IPS-11a (cell line): ENCODE results near the gene LDLRAP1.
"Not testable (repeated sequence)": the region's sequence is repeated elsewhere in the genome, so short reads cannot be mapped to it uniquely, and the experiment has no call there.

Source experiments
- H3K4me3 ChIP-seq: one replicate; pipeline ENCODE4 v1.5.1; 2013; ENCODE audit warnings: low read depth, low read length, control low read depth

LDLRAP1 gene

DNA sequence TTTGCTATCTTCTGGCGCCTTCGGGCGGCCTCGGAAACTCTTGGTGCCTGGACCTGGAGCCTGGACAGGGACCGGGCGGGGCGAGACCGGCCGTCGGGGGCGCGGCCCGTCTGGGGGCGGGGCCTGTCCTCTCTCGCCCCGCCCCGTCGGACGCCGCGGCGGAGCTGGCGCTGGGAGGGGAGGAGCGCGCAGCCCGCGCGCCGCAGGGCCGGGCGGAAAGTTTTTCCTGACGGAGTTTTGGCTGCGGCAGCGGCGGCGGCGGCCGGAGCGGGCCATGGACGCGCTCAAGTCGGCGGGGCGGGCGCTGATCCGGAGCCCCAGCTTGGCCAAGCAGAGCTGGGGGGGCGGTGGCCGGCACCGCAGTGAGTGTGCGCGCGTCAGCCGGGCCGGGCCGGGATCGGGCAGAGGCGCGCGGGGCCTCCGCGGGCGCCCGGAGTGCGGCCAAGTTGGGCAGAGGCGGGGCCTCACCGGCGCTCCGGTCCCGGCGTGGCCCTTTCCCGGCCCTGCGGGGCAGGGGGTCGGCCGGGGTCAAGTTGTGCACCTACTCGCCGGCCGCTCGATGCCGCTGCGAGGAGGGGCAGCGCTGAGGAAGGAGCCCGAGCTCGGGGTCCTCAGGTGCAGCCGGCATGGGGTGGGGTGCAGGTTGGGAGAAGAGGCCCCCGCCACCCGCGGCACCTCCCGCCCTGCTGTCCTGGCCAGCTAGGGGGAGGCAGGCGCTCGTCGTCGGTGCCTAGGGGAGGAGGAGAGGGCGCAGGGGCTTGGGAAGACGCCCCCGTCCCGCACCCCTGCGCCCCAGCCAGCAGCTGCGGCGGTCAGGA is at the start of gene LDLRAP1:
Gene LDLRAP1, plus strand, starts transcription at position 182 of the 818 bp plus-strand sequence. Its CDS starts 93 bp downstream, at position 275.
- peak within 1 kb of the TSS; percentile 60 for H3K4me3 ChIP-seq

DNA sequence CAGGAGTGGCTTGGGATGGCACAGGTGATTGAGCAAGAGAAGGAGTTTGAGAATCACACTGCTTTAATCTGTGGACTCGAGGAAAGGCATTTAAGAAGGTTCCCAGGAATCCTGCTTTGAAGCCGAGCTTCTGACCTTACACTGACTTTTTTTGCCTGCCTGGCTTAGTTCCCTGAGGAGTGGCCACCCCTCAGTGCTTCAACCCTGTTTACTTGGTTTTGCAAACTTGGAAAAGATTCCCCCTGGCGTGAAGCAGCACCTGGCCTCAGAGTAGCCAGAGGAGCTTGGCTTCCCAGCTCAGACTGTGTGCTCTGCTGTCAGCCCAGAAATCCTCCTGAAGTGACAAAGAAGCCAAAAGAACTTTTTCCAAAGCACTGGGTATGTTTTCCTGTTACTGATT is 48.5 kb upstream of the LDLRAP1 start:
- no peak overlapping the region for H3K4me3 ChIP-seq

GRCh38 chr1:25500694-25501093 is 42.7 kb upstream of the LDLRAP1 start:
- no peak overlapping the region for H3K4me3 ChIP-seq

DNA sequence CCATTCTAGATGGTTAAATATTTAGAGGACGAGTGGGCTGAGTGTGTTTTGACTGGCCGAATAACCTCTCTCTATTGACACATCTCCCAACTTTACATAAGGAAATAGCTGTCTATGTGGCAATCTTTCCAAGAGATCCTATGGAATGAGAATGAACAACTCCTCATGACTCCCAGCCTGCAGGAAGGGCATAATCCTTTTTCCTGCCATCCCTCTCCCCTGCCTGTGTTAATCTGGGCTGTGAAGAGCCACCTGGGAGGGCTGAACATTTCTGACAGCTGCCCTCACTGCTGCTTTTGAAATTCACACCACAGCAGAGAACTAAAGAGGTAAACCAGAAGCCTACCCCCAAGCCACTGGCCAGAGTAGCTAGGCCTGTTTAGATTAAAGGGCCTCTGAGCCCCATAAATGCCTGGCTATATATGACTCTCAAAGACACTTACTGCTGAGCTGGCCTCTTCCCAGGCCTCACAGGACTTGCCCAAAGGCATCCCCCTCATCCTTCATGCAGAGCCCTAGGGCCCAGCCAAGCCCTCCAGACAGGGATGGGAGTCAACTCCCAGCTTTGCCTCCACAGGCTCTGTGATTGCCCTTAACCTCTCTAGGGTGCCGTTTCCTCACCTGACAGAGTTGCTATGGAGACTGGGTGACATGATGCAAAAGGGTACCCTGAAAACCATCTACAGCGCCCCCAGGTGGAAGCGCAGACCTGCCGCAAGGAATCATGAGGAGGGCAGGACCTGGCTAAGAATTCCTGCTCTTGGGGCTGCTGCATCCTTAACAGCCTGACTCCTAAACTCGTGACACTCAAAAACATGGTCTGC is 42.0 kb upstream of the LDLRAP1 start:
- H3K4me3 ChIP-seq, result no peak overlapping the region

DNA sequence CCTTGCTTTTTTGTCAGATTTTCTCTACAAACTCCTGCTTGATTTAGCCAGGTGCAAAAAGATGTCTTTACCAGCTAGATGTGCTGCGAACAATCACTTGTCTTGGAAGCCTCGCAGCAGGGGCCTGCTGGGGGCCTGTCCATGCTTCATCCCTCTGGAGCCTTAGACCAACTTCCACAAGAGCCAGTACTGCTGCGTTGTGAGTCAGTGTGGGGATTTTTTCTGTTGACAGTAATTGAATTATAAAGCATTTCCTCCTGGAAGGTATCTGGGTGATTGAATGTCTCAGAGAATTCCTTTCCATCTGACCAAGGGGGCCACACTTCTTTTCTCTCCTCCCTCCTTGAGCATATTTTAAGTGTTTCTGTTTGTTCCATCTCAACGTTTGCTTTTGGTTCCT is 40.4 kb upstream of the LDLRAP1 start:
- H3K4me3 ChIP-seq, result no peak overlapping the region

- H3K4me3 ChIP-seq, result no peak overlapping the region
Observed at GRCh38 chr1:25503551-25504426, 39.6 kb upstream of the LDLRAP1 start.

- H3K4me3 ChIP-seq, result no peak overlapping the region
Observed at GRCh38 chr1:25504706-25505595, 38.5 kb upstream of the LDLRAP1 start.

- H3K4me3 ChIP-seq, result no peak overlapping the region
Observed at GRCh38 chr1:25505656-25506385, 37.6 kb upstream of the LDLRAP1 start.

- not testable (repeated sequence) for H3K4me3 ChIP-seq
Observed at GRCh38 chr1:25506566-25507463, 36.6 kb upstream of the LDLRAP1 start.

- no peak overlapping the region for H3K4me3 ChIP-seq
Observed at GRCh38 chr1:25513666-25514065, 29.7 kb upstream of the LDLRAP1 start.

DNA sequence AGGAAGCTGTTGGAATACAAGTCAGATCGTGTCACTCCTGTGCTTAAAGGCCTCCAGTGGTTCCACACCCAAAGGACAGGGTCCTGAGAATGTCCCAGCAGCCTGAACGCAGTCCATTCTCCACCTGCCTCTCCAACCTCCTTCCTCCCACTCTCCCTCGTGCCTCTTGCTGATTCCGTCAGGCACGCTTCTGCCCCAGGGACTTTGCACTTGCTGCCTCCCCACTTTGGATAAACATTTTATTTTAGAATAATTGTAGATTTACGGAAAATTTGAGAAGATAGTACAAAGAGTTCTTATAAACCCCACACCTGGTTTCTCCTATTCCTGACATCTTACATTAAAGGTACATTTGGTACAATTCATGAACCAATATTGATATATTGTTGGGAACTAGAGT is 28.4 kb upstream of the LDLRAP1 start:
- no peak overlapping the region for H3K4me3 ChIP-seq

DNA sequence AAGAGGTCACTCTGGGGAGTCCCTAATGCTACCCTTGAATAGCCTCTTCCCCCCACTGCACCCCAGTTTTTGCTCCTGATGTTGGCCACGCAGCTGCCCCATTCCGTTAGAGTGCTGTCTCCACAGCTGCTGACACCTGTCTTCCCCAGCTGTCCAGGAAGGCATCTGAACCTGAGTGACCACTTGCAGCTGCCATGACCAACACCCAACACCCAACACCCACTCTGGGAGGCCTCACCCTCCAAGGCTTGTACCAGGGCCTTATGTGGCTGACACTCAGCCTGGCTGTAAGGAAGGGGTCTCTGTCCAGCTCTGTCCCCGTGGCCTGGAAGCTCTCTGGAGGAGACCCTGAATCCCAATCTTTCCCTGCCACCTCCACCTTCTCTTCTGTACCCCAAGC is 26.7 kb upstream of the LDLRAP1 start:
- H3K4me3 ChIP-seq, result no peak overlapping the region

- H3K4me3 ChIP-seq, result no peak overlapping the region
Observed at GRCh38 chr1:25517476-25518394, 25.7 kb upstream of the LDLRAP1 start.

DNA sequence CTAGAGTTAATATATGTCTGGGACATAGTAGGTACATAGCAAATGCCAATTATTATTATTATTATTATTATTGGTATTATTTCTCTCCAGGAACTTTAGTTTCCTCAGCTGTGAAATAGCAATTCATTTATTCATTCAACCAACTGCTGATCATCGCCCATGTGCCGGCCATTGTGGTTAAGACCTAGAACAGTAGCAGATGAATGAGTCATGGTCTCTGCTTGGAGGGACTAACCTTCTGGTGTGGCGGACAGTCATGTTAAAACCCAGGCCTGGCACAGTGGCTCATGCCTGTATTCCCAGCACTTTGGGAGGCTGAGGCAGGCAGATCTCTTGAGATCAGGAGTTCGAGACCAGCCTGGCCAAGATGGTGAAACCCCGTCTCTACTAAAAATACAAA is 23.8 kb upstream of the LDLRAP1 start:
- no peak overlapping the region for H3K4me3 ChIP-seq

GRCh38 chr1:25520446-25521061 is 22.9 kb upstream of the LDLRAP1 start:
- H3K4me3 ChIP-seq, result no peak overlapping the region

DNA sequence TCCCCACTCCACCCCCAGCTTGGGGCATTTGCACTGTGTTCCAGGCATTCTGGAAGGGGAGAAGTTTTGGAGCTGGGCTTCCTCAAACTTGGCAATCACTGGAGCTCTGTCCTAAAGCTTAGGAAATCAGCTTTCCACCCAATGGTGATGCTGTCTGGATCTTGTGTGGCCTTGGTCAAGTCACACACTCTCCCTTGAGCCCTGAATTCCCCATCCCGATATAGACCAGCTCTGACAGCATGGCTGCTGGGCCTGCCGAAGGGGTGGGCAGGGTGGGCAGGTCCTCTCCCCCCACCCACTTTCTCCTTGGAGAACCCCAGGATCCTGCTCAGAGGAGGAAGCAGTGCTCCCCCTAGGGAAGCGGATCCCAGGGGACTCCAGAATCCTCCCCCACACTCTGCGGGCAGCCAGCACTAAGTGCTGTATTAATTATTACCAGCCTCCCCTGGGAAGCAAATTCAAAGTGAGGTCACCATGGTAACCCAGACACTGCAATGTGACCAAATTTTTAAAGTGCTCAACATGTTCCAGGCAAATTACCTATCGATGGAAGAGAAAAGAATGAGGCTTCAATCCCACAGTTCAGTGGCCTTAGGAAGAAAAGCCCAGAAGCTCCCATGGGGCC is 21.3 kb upstream of the LDLRAP1 start:
- H3K4me3 ChIP-seq, result no peak overlapping the region
